ENCODE data around the gene ESAM. TPM values are rescaled to one million over a fixed set of nuclear protein-coding genes. Genes with fewer than 3 reads are reported as not detected.

ESAM gene
- total and polyA plus RNA-seq, 11 donors = 24.8 to 111 (median 43.3) TPM

- Histone ChIP-seq H3K4me3 (peak overlapping the region in 1 of 12 donors; percentile 12), H3K36me3 (peaks cover 0 to 63% (median 12%) of the 10 kb centered on the region in 9 donors), H3K4me1 (peaks cover 0 to 84% (median 65%) of the 10 kb centered on the region in 12 donors), H3K27ac (peak overlapping the region in 2 of 12 donors; percentile 15 to 22), H3K9me3 (no peaks in the 10 kb centered on the region), H3K27me3 (peaks cover 4 to 53% (median 39%) of the 10 kb centered on the region in 9 donors)
- TF ChIP-seq, protein P1, sequence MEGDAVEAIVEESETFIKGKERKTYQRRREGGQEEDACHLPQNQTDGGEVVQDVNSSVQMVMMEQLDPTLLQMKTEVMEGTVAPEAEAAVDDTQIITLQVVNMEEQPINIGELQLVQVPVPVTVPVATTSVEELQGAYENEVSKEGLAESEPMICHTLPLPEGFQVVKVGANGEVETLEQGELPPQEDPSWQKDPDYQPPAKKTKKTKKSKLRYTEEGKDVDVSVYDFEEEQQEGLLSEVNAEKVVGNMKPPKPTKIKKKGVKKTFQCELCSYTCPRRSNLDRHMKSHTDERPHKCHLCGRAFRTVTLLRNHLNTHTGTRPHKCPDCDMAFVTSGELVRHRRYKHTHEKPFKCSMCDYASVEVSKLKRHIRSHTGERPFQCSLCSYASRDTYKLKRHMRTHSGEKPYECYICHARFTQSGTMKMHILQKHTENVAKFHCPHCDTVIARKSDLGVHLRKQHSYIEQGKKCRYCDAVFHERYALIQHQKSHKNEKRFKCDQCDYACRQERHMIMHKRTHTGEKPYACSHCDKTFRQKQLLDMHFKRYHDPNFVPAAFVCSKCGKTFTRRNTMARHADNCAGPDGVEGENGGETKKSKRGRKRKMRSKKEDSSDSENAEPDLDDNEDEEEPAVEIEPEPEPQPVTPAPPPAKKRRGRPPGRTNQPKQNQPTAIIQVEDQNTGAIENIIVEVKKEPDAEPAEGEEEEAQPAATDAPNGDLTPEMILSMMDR (IDR thresholded peaks at IDR 0.05) = no peak
- no peak for TF ChIP-seq POLR2A (IDR thresholded peaks at IDR 0.05)
- ATAC-seq (no peak), DNase-seq (no peak)
- 21 to 46% (median 43%) methylated on average over 6 of the region's 6 CpGs for WGBS, 4 donors
- intact Hi-C loops (cut with DNase I) = loop anchor here in 1 of 10 donors (5.0 kb wide), 1 partner anchor 121 kb away; no protein-coding TSS in a partner anchor
These were observed 5.3 kb downstream of the ESAM start for GRCh38 chr11:124756753-124757227.

DNA sequence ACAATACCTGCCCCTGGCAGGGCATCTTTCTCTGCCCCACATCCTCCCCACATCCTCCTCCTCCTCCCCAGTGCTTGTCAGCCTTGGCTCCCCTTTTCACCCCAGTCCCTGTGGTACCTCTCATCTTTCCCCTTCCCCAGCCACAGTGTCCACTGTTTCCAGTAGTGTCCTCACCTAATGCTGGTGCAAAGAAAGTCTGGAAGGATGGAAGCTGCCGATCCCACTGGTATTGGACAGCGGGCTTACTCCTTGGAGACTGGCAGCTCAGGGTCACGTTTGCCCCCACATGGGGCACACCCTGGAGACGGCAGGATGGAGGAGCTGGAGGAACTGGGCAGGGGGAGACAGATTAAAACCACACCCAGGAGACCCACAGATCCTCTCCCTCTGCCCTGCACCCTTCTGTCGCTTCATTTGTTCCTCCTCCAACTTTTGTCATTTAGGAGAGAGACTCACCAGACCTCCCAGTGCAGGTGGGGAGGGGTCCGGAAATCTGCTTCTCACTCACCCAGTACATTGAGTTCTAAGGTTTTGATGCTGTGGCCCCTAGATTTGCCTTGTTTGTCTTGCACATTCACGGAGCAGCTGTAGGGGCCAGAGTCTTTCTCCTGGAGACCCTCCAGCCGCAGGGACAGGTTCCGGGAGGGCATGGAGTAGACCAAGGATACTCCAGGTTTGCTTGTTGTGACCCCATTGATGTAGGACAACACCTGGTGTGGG lies 5.9 kb downstream of the ESAM start:
- no peaks in the 10 kb centered on the region for H3K9me3 ChIP-seq
- peak overlapping the region in 2 of 12 donors; percentile 15 to 22 for H3K27ac ChIP-seq
- peaks cover 0 to 90% (median 67%) of the 10 kb centered on the region in 12 donors for H3K4me1 ChIP-seq
- H3K27me3 ChIP-seq = peaks cover 8 to 53% (median 39%) of the 10 kb centered on the region in 9 donors
- DNase-seq = no peak
- ATAC-seq = no peak
- H3K4me3 ChIP-seq = peak overlapping the region in 1 of 12 donors; percentile 12
- 25 to 33% (median 28%) methylated on average over 9 of the region's 9 CpGs for WGBS, 4 donors
- intact Hi-C loops (cut with DNase I) = loop anchor here in 1 of 10 donors (5.0 kb wide), 1 partner anchor 121 kb away; no protein-coding TSS in a partner anchor
- H3K36me3 ChIP-seq = peaks cover 0 to 66% (median 18%) of the 10 kb centered on the region in 9 donors
- TF ChIP-seq, protein P1 (IDR thresholded peaks at IDR 0.05) = no peak
- no peak for TF ChIP-seq POLR2A (IDR thresholded peaks at IDR 0.05)

GRCh38 chr11:124754710-124755109 lies 7.4 kb downstream of the ESAM start:
- Histone ChIP-seq H3K36me3 (peaks cover 0 to 70% (median 18%) of the 10 kb centered on the region in 9 donors), H3K4me3 (no peak overlapping the region), H3K27me3 (peaks cover 8 to 49% (median 32%) of the 10 kb centered on the region in 9 donors), H3K4me1 (peaks cover 0 to 91% (median 65%) of the 10 kb centered on the region in 12 donors), H3K27ac (peak overlapping the region in 1 of 12 donors; percentile 27), H3K9me3 (no peaks in the 10 kb centered on the region)
- no peak for ATAC-seq
- TF ChIP-seq, protein P1 (IDR thresholded peaks at IDR 0.05) = no peak
- TF ChIP-seq POLR2A (IDR thresholded peaks at IDR 0.05) = no peak
- 49 to 65% (median 56%) methylated on average over 6 of the region's 6 CpGs for WGBS, 4 donors
- DNase-seq = no peak
- intact Hi-C loops (cut with DNase I) = loop anchor here in 1 of 10 donors (5.0 kb wide), 1 partner anchor 123 kb away; no protein-coding TSS in a partner anchor

DNA sequence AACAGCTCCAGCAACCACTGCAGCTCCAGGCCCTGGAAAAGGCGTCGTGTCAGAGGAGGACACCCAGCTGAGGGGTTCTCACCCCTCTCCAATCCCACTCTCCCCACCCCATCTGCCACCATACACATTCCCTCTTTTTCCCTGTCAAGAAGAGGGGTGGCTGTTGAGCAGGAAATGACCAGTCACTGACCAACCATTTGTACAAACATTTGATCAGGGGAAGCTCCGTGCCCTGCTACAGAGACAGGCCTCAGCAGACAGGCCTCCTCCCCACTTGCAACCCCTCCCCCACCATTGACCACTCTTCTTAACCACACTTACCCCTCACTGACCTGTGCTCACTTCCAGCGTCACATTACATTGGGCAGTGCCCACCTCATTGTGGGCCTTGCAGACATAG lies 7.8 kb downstream of the ESAM start:
- DNase-seq (no peak), ATAC-seq (no peak)
- TF ChIP-seq, protein P1 (IDR thresholded peaks at IDR 0.05) = no peak
- TF ChIP-seq POLR2A (IDR thresholded peaks at IDR 0.05) = no peak
- Histone ChIP-seq H3K36me3 (peaks cover 0 to 70% (median 18%) of the 10 kb centered on the region in 9 donors), H3K9me3 (no peaks in the 10 kb centered on the region), H3K27ac (peak overlapping the region in 1 of 12 donors; percentile 27), H3K4me1 (peaks cover 0 to 94% (median 67%) of the 10 kb centered on the region in 12 donors), H3K27me3 (peaks cover 8 to 48% (median 28%) of the 10 kb centered on the region in 9 donors), H3K4me3 (no peak overlapping the region)
- intact Hi-C loops (cut with DNase I) = no loop called here
- 65 to 80% (median 66%) methylated on average over 4 of the region's 4 CpGs for WGBS, 4 donors
